Measurements from ENCODE around the gene TSC22D1.

TSC22D1 gene

GRCh38 chr13:44455769-44456168 lies 120.4 kb downstream of the TSC22D1 start:
- TF ChIP-seq CTCF (IDR thresholded peaks at IDR 0.05), result no peak

GRCh38 chr13:44453881-44454280 lies 122.2 kb downstream of the TSC22D1 start:
- TF ChIP-seq CTCF (IDR thresholded peaks at IDR 0.05), result no peak

GRCh38 chr13:44453069-44453468 lies 123.1 kb downstream of the TSC22D1 start:
- no peak for TF ChIP-seq CTCF (IDR thresholded peaks at IDR 0.05)

- TF ChIP-seq CTCF (IDR thresholded peaks at IDR 0.05), result no peak
Observed at GRCh38 chr13:44452418-44452817, 123.7 kb downstream of the TSC22D1 start.

- TF ChIP-seq CTCF (IDR thresholded peaks at IDR 0.05), result no peak
Observed at GRCh38 chr13:44451651-44452050, 124.5 kb downstream of the TSC22D1 start.

- no peak for TF ChIP-seq CTCF (IDR thresholded peaks at IDR 0.05)
Observed at GRCh38 chr13:44451126-44451525, 125.0 kb downstream of the TSC22D1 start.

- no peak for TF ChIP-seq CTCF (IDR thresholded peaks at IDR 0.05)
Observed at GRCh38 chr13:44449999-44450821, 125.9 kb downstream of the TSC22D1 start.
